HUDEP-2 (cell line): ENCODE results near the gene FBXO47.
"Not testable (repeated sequence)": the region's sequence is repeated elsewhere in the genome, so short reads cannot be mapped to it uniquely, and the experiment has no call there.

Experiments
- DNase-seq, 76 experiments: peaks; one replicate each; lab custom pipeline; 2025; ENCODE audit not compliant: unreplicated experiment in 76 of 76; lab: John Stamatoyannopoulos, UW

FBXO47 gene

DNA sequence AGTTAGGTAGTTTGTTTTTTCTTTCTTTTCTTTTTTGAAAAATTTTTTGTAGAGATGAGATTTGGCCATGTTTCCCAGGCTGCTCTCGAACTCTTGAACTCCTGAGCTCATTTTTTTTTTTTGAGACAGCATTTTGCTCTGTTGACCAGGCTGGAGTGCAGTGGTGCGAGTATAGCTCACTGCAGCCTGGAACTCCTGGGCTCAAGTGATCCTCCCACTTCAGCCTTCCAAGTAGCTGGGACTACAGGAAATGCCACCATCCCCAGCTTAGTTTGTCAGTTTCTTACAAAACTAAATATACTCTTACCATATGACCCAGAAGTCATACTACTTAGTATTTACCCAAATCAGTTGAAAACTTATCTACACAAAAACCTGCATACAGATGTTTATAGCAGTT, 14.4 kb upstream of the FBXO47 start:
- no peak for DNase-seq

DNA sequence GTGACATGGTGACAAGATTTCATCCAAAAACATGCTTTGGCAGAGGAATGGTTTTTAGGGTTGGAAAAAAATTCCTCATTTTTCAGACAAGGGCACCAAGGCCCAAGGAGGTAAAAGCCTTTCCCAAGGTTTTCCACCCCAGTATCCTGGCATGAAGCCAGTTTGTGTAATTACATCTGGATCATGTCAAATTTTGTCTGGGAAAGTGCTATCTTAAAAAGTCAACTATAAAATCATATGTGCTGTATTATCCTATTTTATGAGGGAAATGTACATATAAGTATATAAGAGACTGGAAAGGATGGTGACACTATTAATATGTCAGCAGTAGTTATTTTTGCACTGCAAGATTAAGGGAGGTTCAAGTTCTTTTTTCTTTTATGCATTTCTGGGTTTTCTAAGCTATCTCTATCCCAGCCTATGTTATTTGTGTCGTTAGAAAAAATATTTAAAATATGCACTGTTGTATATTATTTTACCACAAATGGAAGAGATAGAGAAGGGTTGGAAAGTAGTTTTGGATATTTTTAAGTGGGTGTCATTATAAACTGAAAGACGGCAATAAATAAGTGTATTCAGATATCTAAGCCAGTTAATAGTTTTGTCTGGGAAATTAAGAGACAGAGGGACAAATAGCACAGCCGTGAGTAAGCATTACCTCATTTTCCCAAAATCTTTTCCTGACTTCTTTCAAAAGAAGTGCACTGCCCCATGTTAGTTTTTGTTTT, 13.5 kb upstream of the FBXO47 start:
- no peak for DNase-seq

DNA sequence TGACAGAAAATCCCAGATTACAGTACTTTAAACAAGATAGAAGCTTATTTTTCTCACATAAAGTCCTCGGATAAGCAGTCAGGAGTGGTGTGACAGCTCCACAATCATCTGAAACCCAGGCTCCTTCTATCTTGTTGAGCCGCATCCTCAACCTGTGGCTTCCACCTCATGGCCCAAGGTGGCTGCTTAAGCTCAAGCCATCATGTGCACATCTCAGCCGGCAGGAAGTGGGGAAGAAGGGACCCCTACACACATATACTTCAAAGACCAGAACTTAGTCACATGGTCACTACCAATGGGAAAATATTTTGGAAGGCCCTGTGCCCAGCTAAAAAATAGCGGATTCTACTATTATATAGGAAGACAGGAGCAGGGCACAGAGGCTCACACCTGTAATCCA, 11.0 kb upstream of the FBXO47 start:
- DNase-seq = no peak

DNA sequence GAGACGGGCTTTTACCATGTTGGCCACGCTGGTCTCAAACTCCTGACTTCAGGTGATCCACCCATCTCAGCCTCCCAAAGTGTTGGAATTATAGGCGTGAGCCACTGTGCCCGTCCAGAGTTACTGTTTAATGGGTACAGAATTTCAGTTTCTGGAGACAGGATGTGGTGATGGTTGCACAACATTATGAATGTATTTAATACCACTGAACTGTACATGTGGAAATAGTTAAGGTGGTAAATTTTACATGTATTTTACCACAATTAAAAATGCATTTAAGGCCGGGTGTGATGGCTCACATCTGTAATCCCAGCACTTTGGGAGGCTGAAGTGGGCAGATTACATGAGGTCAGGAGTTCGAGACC, 9.0 kb upstream of the FBXO47 start:
- DNase-seq = not testable (repeated sequence)

DNA sequence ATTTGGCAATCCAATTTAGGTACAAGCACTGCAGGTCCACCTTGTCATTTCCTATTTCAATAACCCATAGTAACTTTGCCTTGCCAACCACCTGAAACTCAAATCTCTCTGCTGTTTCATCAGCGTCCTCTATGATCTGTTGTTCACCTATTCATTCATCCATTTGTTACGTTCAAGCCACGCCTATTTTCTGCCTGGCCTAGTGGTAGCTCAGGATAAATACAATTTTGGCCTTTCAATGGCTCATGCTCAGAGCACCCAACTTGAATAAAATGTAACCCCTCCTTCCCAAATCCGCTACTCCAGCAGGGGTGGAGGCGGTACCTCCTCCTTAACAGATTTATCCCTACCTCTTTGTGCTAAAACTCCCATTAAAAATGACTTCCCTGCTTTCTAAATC, 3.6 kb upstream of the FBXO47 start:
- no peak for DNase-seq

DNA sequence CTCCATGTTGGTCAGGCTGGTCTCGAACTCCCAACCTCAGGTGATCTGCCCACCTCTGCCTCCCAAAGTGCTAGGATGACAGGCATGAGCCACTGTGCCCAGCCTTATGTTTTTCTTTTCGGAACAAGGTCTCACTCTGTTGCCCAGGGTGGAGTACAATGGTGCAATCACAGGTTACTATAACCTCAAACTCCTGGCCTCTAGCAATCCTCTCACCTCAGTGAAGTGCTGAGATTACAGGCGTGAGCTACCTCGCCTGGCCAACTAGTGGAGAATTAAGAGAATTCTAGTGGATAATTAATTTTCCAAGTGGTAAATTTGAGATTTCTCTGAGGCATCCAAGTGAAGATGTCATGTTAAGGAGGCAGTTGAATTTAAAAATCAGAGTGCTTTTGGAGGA, 2.9 kb upstream of the FBXO47 start:
- no peak for DNase-seq

DNA sequence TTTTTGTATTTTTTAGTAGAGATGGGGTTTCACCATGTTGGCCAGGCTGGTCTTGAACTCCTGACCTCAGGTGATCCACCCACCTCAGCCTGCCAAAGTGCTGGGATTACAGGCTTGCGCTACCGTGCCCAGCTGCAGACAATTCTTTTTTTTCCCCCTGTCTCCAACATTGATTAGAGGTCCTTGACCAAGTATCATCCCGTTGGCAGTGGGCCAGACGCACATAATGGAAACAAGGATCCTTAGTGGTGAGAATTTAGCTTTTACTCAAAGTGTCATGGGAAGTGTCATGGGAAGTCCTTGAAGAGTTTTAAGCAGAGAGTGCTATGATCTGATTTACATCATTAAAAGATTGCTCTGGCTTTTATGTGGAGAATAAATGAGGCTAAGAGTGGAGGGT, 2.1 kb upstream of the FBXO47 start:
- DNase-seq = no peak

DNA sequence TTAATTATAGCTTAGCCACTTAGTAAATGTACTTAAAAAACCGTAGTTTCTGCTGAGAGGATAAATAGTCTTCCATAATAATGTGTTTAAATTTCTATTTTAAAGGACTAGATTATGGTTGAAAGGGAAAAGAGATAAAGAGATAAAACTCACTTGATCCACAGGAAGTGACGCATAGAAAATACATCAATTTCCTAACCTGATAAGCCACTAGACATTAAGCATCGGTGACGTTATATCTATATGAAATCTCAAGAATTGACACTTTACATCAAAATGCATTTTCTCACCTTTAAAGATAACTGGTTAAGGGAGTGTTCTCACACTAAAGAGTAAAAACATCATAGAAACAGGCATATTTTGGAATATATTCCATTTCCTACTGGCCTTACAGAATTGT, 5.8 kb downstream of the FBXO47 start:
- no peak for DNase-seq

DNA sequence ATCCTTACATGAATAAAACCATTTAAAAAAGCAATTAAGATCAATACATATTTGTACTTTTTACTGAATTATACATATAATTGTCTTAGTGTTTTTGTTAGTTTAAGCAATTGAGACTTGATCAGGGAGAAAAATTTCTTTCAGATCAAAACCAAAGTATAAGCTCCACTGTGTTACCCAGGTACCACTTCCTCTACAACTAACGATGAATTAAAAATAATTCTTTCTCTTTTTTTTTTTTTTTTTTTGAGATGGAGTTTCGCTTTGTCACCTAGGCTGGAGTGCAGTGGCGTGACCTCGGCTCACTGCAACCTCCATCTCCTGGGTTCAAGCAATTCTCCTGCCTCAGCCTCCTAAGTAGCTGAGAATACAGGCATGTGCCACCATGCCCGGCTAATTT, 6.8 kb downstream of the FBXO47 start:
- DNase-seq = no peak

DNA sequence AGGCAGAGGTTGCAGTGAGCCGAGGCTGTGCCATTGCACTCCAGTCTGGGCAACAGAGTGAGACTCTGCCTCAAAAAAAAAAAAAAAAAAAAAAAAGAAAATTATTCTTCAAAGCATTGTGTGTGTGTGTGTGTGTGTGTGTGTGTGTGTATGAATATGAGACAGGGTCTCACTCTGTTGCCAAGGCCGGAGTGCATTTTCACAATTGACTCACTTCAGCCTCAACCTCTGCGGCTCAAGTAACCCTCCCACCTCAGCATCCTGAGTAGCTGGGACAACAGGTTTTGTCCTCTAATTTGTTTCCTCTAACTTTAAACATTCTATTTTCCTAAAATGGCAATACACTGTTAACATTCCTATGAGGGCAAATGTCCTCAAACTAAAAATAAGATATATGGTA, 7.7 kb downstream of the FBXO47 start:
- DNase-seq = no peak

DNA sequence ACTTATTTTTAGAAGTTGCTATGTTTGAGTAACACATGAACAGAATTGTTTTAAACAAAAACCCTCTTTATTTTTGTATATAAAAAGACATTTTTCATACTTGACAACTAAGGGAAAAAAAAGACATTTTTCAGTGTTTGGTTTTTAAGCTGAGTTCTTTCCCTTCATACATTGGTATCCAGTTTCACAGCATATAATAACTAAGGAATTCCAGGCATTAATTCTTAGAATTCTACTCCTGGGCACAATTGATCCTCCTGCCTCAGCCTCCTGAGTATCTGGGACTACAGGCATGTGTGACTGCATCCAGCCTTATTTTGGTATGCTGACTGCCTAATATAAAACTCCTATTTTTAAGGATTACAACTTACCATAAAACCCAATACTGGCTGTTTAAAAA, 8.4 kb downstream of the FBXO47 start:
- no peak for DNase-seq

DNA sequence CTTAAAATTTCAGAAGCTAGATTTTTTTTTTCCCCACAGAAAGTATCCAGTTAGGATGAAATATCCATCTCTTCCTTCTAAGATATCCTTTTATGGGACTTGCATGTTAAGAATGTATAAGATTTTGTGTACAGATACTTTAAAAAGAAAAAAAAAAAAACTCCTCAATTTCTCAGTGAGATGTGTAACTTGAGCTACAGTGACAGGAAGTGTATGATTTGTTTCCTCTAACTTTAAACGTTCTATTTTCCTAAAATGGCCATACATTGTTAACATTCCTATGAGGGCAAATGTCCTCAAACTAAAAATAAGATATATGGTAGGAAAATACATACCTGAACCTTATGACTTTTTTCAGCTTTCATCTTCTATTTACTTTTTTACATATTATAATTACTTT, 8.9 kb downstream of the FBXO47 start:
- DNase-seq = no peak

DNA sequence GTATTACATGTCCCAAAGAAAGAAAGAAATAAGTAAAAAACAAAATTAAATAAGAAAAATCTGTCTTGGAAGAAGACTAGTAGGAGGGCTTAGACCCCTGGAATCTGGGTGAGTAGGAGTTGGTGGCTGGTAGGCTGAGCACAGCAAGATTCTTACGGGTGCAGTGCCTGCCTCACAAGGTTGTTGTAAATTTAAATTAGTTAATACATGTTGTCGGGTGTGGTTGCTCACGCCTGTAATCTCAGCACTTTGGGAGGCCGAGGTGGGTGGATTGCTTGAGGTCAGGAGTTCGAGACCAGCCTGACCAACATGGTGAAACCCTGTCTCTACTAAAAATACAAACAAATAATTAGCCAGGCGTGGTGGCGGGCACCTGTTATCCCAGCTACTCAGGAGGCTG, 13.4 kb downstream of the FBXO47 start:
- DNase-seq = not testable (repeated sequence)

DNA sequence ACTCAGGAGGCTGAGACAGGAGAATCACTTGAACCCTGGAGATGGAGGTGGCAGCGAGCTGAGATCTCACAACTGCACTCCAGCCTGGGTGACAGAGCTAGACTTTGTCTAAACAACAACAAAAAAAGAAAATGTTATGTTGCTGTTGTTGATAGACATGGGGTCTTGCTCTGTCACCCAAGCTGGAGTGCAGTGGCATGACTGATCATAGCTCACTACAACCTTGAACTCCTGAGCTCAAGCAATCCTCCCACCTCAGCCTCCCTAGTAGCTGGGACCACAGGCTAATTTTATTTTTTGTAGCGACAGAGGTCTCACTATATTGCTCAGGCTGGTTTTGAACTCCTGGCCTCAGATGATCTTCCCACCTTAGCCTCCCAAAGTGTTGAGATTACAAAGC, 20.0 kb downstream of the FBXO47 start:
- no peak for DNase-seq

DNA sequence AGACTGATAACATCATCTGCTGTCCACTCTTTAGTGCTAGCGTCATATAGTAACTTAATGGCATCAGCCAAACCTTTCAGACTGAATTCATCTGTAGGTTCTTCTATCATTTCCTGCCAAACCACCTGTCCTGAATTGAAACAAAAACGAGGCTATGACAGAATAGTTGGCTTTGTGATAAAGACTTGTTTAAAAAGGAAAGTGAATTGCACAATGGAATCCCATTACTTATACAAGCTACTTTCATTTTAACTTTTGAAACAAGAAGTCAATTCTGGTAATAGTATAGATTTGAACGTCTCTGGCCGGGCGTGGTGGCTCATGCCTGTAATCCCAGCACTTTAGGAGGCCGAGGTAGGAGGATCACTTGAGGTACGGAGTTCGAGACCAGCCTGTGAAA, 23.6 kb downstream of the FBXO47 start:
- no peak for DNase-seq

DNA sequence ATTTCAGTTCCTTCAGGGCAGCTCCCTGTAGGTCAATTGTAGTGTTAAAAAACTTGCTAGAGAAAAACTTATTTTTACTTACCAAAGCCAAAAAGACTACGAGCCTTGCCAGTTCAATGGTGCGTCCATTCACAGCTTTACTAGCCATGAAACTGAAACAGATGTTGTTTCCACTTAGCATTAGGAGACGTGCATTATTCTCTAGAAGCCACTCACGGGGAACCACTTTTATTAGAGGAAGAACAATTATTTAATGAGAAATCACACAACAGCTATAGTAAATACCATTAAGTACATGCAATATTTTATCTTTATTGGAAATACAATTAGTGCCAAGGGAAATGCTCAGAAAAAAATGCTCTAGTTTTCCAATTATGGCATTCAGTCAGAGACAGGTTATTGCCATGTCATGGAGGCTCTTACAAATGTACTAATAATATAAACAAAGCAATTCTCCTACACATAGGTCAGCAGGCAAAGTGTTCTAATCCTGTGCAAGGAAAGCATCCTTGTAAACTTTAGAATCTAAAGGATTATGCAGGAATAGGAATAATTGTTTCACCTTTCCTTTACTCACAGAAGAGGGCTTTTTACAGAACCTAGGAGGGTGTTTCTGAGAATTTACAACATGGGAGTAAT, 24.4 kb downstream of the FBXO47 start:
- DNase-seq = no peak

DNA sequence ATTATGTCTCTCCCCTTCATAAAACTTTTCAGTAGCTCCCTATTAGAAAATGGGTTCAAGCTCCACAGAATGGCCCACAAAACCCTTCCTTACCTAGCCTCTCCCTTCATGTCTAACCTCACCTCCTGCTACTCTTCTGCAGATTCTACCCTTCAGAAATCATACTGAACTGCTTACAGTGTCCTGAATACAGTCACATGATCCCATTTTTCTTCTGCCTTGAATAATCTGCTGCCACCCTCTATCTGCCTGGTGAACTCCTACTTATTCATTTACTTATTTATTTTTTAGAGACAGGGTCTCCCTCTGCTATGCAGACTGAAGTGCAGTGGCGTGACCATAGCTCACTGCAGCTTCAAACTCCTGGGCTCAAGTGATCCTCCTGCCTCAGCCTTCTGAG, 26.8 kb downstream of the FBXO47 start:
- DNase-seq = no peak

DNA sequence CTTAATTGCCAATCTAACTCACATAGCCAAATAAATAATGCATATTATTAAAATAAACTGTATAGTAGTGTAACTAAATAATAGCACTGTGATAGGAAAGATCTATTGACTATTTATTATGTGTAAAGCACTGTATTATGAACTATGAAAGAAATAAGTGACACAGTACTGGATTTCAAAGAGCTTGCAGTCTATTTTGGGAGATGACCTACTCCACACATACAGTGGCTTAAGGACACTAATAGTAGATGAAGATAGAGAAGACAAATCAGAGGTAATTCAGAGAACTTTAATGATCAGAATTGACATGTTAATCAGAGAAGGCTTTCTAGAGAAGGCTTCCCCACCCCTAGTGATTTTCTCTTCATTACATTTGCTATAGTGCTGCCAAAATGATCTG, 27.2 kb downstream of the FBXO47 start:
- no peak for DNase-seq

DNA sequence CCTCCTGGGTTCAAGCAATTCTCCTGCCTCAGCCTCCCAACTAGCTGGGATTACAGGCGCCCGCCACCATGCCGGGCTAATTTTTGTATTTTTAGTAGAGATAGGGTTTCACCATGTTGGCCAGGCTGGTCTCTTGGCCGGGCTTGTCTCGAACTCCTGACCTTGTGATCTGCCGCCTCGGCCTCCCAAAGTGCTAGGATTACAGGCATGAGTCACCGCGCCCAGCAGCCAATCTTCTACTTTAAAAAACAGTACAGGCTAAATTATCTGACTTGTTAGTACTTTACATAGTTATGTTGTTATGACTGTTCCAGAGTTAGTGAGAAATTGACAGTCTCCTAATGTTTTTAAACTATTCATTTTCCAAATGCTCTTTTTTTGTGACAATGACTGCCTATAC, 33.2 kb downstream of the FBXO47 start:
- DNase-seq = not testable (repeated sequence)

DNA sequence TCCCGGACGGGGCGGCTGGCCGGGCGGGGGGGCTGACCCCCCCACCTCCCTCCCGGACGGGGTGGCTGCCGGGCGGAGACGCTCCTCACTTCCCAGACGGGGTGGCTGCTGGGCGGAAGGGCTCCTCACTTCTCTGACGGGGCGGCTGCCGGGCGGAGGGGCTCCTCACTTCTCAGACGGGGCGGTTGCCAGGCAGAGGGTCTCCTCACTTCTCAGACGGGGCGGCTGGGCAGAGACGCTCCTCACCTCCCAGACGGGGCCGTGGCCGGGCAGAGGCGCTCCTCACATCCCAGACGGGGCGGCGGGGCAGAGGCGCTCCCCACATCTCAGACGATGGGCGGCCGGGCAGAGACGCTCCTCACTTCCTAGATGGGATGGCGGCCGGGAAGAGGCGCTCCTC, 36.4 kb downstream of the FBXO47 start:
- not testable (repeated sequence) for DNase-seq

DNA sequence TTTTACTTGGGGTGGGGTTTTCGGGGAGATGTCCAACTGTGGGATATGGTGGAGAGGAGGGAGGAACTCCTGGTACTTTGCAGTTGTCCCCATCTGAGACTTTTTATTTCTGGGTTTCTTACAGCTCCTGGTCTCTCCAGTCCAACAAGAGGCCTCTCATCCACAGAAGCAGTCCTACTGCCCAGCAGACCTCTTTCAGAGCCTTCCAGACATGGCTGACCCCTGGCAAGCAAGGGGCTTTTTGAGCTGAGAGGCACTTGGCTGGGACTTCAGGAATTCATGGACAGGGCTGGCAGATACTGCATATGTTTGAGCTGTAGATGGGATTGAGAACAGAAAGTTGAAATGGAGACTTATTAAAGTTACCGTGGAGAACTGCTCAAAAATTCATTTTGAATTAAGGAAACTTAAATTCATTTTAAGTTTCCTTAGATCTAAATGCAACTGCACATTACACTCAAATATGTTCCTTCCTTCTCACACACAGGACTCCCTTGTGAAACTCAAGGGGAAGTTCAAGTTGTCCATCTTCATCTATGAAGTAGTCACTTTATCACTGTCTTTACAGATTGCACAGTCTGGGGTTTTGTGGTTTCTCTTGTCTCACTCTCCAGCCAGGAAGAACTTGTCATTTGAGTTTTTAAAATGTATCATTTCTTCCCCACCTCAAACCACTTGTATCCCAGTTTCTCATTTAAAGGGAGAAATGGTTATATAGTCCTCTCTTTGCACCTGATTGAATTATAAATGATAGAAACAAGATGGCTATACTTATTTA, 40.7 kb downstream of the FBXO47 start:
- peak in 19 of 76 experiments; percentile 3 to 61 (median 24) for DNase-seq
